Smooth muscle cell (in vitro differentiated cells): ENCODE results near the gene RPL36A. TPM values are rescaled to one million over a fixed set of nuclear protein-coding genes. Genes with fewer than 3 reads are reported as not detected.

Experiments used
- DNase-seq: peaks from one replicate; lab custom pipeline; 2025; ENCODE audit not compliant: unreplicated experiment; lab: John Stamatoyannopoulos, UW
- H2AFZ ChIP-seq: fragments of 200-600 bp; sonication (generic); 2 replicates; pipeline ENCODE4 v1.6.0; 2016; ENCODE audit warnings: antibody characterized with exemption, low read depth, mild to moderate bottlenecking
- H3F3A ChIP-seq: fragments of 200-600 bp; sonication (generic); 2 replicates; pipeline ENCODE4 v1.6.0; 2017; ENCODE audit warnings: antibody characterized with exemption, low read depth
- H3K27ac ChIP-seq: fragments of 200-600 bp; sonication (generic); 2 replicates; pipeline ENCODE4 v1.5.1; 2016; ENCODE audit warnings: low read depth, mild to moderate bottlenecking
- H3K27me3 ChIP-seq: fragments of 200-600 bp; sonication (generic); 2 replicates; pipeline ENCODE4 v1.6.1; 2016; ENCODE audit warnings: low read depth, mild to moderate bottlenecking
- H3K36me3 ChIP-seq: fragments of 200-600 bp; sonication (generic); 2 replicates; pipeline ENCODE4 v1.5.1; 2016; ENCODE audit warnings: low read depth
- H3K4me1 ChIP-seq: fragments of 200-600 bp; sonication (generic); 2 replicates; pipeline ENCODE4 v1.5.1; 2016; ENCODE audit warnings: low read depth
- H3K4me2 ChIP-seq: fragments of 200-600 bp; sonication (generic); 2 replicates; pipeline ENCODE4 v1.6.0; 2016; ENCODE audit warnings: mild to moderate bottlenecking
- H3K4me3 ChIP-seq: fragments of 200-600 bp; sonication (generic); 2 replicates; pipeline ENCODE4 v1.5.1; 2016; ENCODE audit warnings: mild to moderate bottlenecking
- H3K79me2 ChIP-seq: fragments of 200-600 bp; sonication (generic); 2 replicates; pipeline ENCODE4 v1.6.0; 2016; ENCODE audit warnings: low read depth, mild to moderate bottlenecking
- H3K9ac ChIP-seq: fragments of 200-600 bp; sonication (generic); 2 replicates; pipeline ENCODE4 v1.6.0; 2016; ENCODE audit warnings: low read depth
- H3K9me3 ChIP-seq: fragments of 200-600 bp; sonication (generic); replicated peaks from 2 replicates; pipeline ENCODE4 v1.5.1; 2016; ENCODE audit warnings: low read depth
- H4K20me1 ChIP-seq: fragments of 200-600 bp; sonication (generic); 2 replicates; pipeline ENCODE4 v1.6.0; 2016; ENCODE audit warnings: low read depth
- CTCF ChIP-seq: fragments of 200-600 bp; sonication (generic); IDR thresholded peaks from 2 replicates; pipeline ENCODE4 v1.5.1; 2017; ENCODE audit warnings: borderline replicate concordance, mild to moderate bottlenecking, antibody characterized with exemption; ENCODE audit not compliant: insufficient read depth, poor library complexity, severe bottlenecking
- WGBS: methylation state at CpG from one replicate; pipeline ENCODE4 v1.1.7; 2016; ENCODE audit warnings: low lambda C conversion rate; 5-methylcytosine and 5-hydroxymethylcytosine counted together
- polyA plus RNA-seq: library from polyadenylated mRNA; unstranded; fragments of >200 nt; fragmentation: Nextera tagmentation; extraction: Ambion mirVana; gene quantifications from 2 replicates; pipeline ENCODE4 v1.2.1, GENCODE V29; 2016
- total RNA-seq: library from RNA; depleted of rRNA; stranded (reverse); fragments of >200 nt; gene quantifications from 2 replicates; pipeline ENCODE4 v1.2.3, GENCODE V29; 2014

Gene RPL36A
- total and polyA plus RNA-seq, 2 experiments from 2014 or later, result 301 to 3,414 TPM

GRCh38 chrX:101407748-101408531 is 17.1 kb downstream of the RPL36A start, which contains the start of the genes GLA and HNRNPH2:
Gene GLA (minus strand): TSS chrX:101407925. CDS start chrX:101407903, 22 bp downstream.
Gene HNRNPH2 (plus strand): TSS chrX:101408222. CDS start chrX:101411989, 3,767 bp downstream.
- no peak for TF ChIP-seq CTCF
- peak within 1 kb of the TSS; percentile 10 for H2AFZ ChIP-seq
- H3K4me2 ChIP-seq, result peak within 1 kb of the TSS; percentile 84
- no peaks in the 10 kb centered on the region for H3F3A ChIP-seq
- peaks cover 18% of the 10 kb centered on the region for H4K20me1 ChIP-seq
- H3K4me1 ChIP-seq, result peaks cover 22% of the 10 kb centered on the region
- DNase-seq, result peak; percentile 35
- WGBS, result 49% methylated on average over 38 of the region's 47 CpGs
- no peaks in the 10 kb centered on the region for H3K27me3 ChIP-seq
- H3K36me3 ChIP-seq, result no peaks in the 10 kb centered on the region
- H3K27ac ChIP-seq, result peak within 1 kb of the TSS; percentile 99
- H3K4me3 ChIP-seq, result peak within 1 kb of the TSS; percentile 66
- H3K79me2 ChIP-seq, result peaks cover 47% of the 10 kb centered on the region
- H3K9ac ChIP-seq, result peak within 1 kb of the TSS; percentile 98
- no peaks in the 10 kb centered on the region for H3K9me3 ChIP-seq

- Histone ChIP-seq H3K9me3 (peaks cover under 1% of the 10 kb centered on the region), H4K20me1 (peaks cover 18% of the 10 kb centered on the region), H3K4me1 (peaks cover 22% of the 10 kb centered on the region), H3K79me2 (peaks cover 47% of the 10 kb centered on the region), H2AFZ (no peak overlapping the region), H3K9ac (peak overlapping the region; percentile 98), H3K4me3 (peak overlapping the region; percentile 66), H3K4me2 (peak overlapping the region; percentile 84), H3K36me3 (no peaks in the 10 kb centered on the region), H3K27me3 (no peaks in the 10 kb centered on the region), H3F3A (no peaks in the 10 kb centered on the region), H3K27ac (peak overlapping the region; percentile 99)
- TF ChIP-seq CTCF, result no peak
- no peak for DNase-seq
- WGBS, result 33% methylated on average over 8 of the region's 8 CpGs
These were observed 17.7 kb downstream of the RPL36A start for GRCh38 chrX:101408532-101408841.

- no peak for DNase-seq
- no peak for TF ChIP-seq CTCF
- H3K27me3 ChIP-seq, result no peaks in the 10 kb centered on the region
- no peaks in the 10 kb centered on the region for H3F3A ChIP-seq
- H4K20me1 ChIP-seq, result peaks cover 18% of the 10 kb centered on the region
- H2AFZ ChIP-seq, result no peak overlapping the region
- no peaks in the 10 kb centered on the region for H3K36me3 ChIP-seq
- peaks cover 47% of the 10 kb centered on the region for H3K79me2 ChIP-seq
- H3K9ac ChIP-seq, result peak overlapping the region; percentile 98
- peaks cover 22% of the 10 kb centered on the region for H3K4me1 ChIP-seq
- H3K27ac ChIP-seq, result peak overlapping the region; percentile 99
- peaks cover 3% of the 10 kb centered on the region for H3K9me3 ChIP-seq
- 49% methylated on average over 6 of the region's 6 CpGs for WGBS
- peak overlapping the region; percentile 66 for H3K4me3 ChIP-seq
- H3K4me2 ChIP-seq, result peak overlapping the region; percentile 84
These were observed 18.2 kb downstream of the RPL36A start for GRCh38 chrX:101409043-101409442.
